CD14-positive monocyte (primary cell): Measurements from ENCODE around the gene ROCK1. TPM values are rescaled to one million over a fixed set of nuclear protein-coding genes. Genes with fewer than 3 reads are reported as not detected.
A peak's percentile ranks its signal among the peaks of the same experiment; 100 is the strongest.

Experiments
- DNase-seq, 3 donors: peaks; one replicate each; pipeline ENCODE4 v3.0.0-alpha.2; 2011 to 2022
- H2AFZ ChIP-seq: 2 replicates; pipeline ENCODE4 v1.6.0; 2012; ENCODE audit warnings: mild to moderate bottlenecking, low read depth, low read length, inconsistent platforms; ENCODE audit not compliant: insufficient read depth, poor library complexity, severe bottlenecking
- H3K27ac ChIP-seq, 2 donors: 1 replicate in 1 of 2; 2 replicates in 1 of 2; pipeline ENCODE4 v1.5.1; 2012 to 2013; ENCODE audit warnings: low read length in 2 of 2, control low read depth in 1 of 2, inconsistent platforms in 1 of 2, low read depth in 1 of 2, mild to moderate bottlenecking in 1 of 2
- H3K27me3 ChIP-seq, 2 donors: one replicate each; pipeline versions ENCODE4 v1.6.0 to v1.6.1; 2011 to 2013; ENCODE audit warnings: low read length in 2 of 2; ENCODE audit not compliant: control insufficient read depth in 2 of 2, insufficient read depth in 2 of 2
- H3K36me3 ChIP-seq, 2 donors: replicated peaks in 1 of 2; 1 replicate in 1 of 2; 2 replicates in 1 of 2; pipeline versions ENCODE4 v1.5.1 to v1.6.1; 2012 to 2013; ENCODE audit warnings: low read length in 2 of 2, control low read depth in 1 of 2, inconsistent platforms in 1 of 2, mild to moderate bottlenecking in 1 of 2; ENCODE audit not compliant: insufficient read depth in 2 of 2, control insufficient read depth in 1 of 2
- H3K4me1 ChIP-seq, 2 donors: 1 replicate in 1 of 2; 2 replicates in 1 of 2; pipeline versions ENCODE4 v1.5.1 to v1.6.1; 2012 to 2013; ENCODE audit warnings: low read length in 2 of 2, control low read depth in 1 of 2, inconsistent platforms in 1 of 2, mild to moderate bottlenecking in 1 of 2, moderate library complexity in 1 of 2; ENCODE audit not compliant: insufficient read depth in 2 of 2, control insufficient read depth in 1 of 2
- H3K4me2 ChIP-seq: replicated peaks from 2 replicates; pipeline ENCODE3; 2012; ENCODE audit warnings: low read length, moderate library complexity, mild to moderate bottlenecking; ENCODE audit not compliant: poor library complexity, severe bottlenecking; ENCODE audit errors: extremely low read depth
- H3K4me3 ChIP-seq, 3 experiments: fragments of 200-600 bp in 1 of 3; sonication (generic) in 1 of 3; replicated peaks in 1 of 3; 1 replicate in 2 of 3; 2 replicates in 1 of 3; pipeline ENCODE4 v1.5.1; 2011 to 2013; ENCODE audit warnings: low read length in 3 of 3, mild to moderate bottlenecking in 3 of 3, control low read depth in 2 of 3, low read depth in 2 of 3, inconsistent platforms in 1 of 3, moderate library complexity in 1 of 3
- H3K79me2 ChIP-seq: 2 replicates; pipeline ENCODE4 v1.6.0; 2012; ENCODE audit warnings: mild to moderate bottlenecking, control low read depth, inconsistent platforms, low read length, moderate library complexity; ENCODE audit not compliant: insufficient read depth
- H3K9ac ChIP-seq: 2 replicates; pipeline ENCODE4 v1.6.0; 2017; ENCODE audit warnings: low read length, mild to moderate bottlenecking; ENCODE audit not compliant: insufficient read depth, poor library complexity, severe bottlenecking
- H3K9me3 ChIP-seq, 2 donors: replicated peaks in 1 of 2; 1 replicate in 1 of 2; 2 replicates in 1 of 2; pipeline versions ENCODE4 v1.5.1 to v1.6.1; 2012 to 2013; ENCODE audit warnings: low read length in 2 of 2, control low read depth in 1 of 2; ENCODE audit not compliant: control insufficient read depth in 1 of 2, insufficient read depth in 1 of 2
- H4K20me1 ChIP-seq: 2 replicates; pipeline ENCODE4 v1.6.0; 2012; ENCODE audit warnings: mild to moderate bottlenecking, low read length, control low read depth, moderate library complexity; ENCODE audit not compliant: insufficient read depth
- H3K27ac Mint-ChIP-seq, 7 donors: one replicate each; pipeline ENCODE4 v1.8.0; 2020; ENCODE audit warnings: mild to moderate bottlenecking in 7 of 7, mixed read lengths in 7 of 7, moderate library complexity in 6 of 7, inconsistent platforms in 2 of 7
- H3K27me3 Mint-ChIP-seq, 3 donors: one replicate each; pipeline ENCODE4 v1.8.0; 2021 to 2022; ENCODE audit warnings: low read depth in 3 of 3, mild to moderate bottlenecking in 3 of 3, mixed read lengths in 3 of 3, moderate library complexity in 3 of 3, inconsistent platforms in 1 of 3
- H3K36me3 Mint-ChIP-seq, 2 donors: one replicate each; pipeline ENCODE4 v1.8.0; 2020; ENCODE audit warnings: mixed read lengths in 2 of 2, inconsistent platforms in 1 of 2, mild to moderate bottlenecking in 1 of 2
- H3K4me1 Mint-ChIP-seq: one replicate; pipeline ENCODE4 v1.8.0; 2020; ENCODE audit warnings: mild to moderate bottlenecking, mixed read lengths
- H3K4me3 Mint-ChIP-seq, 2 donors: one replicate each; pipeline ENCODE4 v1.8.0; 2020; ENCODE audit warnings: mild to moderate bottlenecking in 2 of 2, mixed read lengths in 2 of 2, moderate library complexity in 1 of 2
- H3K9me3 Mint-ChIP-seq, 7 donors: one replicate each; pipeline ENCODE4 v1.8.0; 2020 to 2022; ENCODE audit warnings: mixed read lengths in 7 of 7, mild to moderate bottlenecking in 6 of 7, moderate library complexity in 6 of 7, inconsistent platforms in 2 of 7
- CTCF ChIP-seq: fragments of 200-600 bp; IDR thresholded peaks from one replicate; pipeline ENCODE4 v1.8.0; 2022; ENCODE audit warnings: antibody characterized with exemption, mild to moderate bottlenecking
- intact Hi-C, 2 donors: fragments of 100-400 bp; cut with micrococcal nuclease; formaldehyde crosslinking; loops; one replicate each; pipeline versions ENCODE4 v1.15.0 to v1.15.1; 2023
- polyA plus RNA-seq, 3 donors: library from polyadenylated mRNA; depleted of rRNA in 1 of 3; unstranded in 2 of 3; stranded (reverse) in 1 of 3; fragments of 300-500 nt in 2 of 3; fragments of >200 nt in 1 of 3; fragmentation: Illumina TruSeq in 2 of 3; gene quantifications; 1 replicate in 2 of 3; 2 replicates in 1 of 3; pipeline ENCODE4 v1.2.3, GENCODE V29; 2012 to 2021

ROCK1 gene
- polyA plus RNA-seq, 3 donors = 10.2 to 35.3 (median 20.3) TPM

- Mint-ChIP-seq H3K4me1 (no peaks in the 10 kb centered on the region), H3K9me3 (peaks cover 0 to 19% (median 7%) of the 10 kb centered on the region in 7 donors), H3K4me3 (no peak overlapping the region), H3K36me3 (peaks cover 77 to 90% of the 10 kb centered on the region in 2 donors), H3K27me3 (no peaks in the 10 kb centered on the region), H3K27ac (peak overlapping the region in 2 of 7 donors; percentile 13 to 33)
- Histone ChIP-seq H3K27me3 (no peaks in the 10 kb centered on the region), H3K4me1 (no peaks in the 10 kb centered on the region), H2AFZ (no peak overlapping the region), H3K4me3 (no peak overlapping the region), H3K36me3 (peaks cover 87 to 100% of the 10 kb centered on the region in 2 donors), H4K20me1 (peaks cover 12% of the 10 kb centered on the region), H3K9me3 (peaks cover 6 to 9% of the 10 kb centered on the region in 2 donors), H3K27ac (no peak overlapping the region), H3K9ac (no peak overlapping the region), H3K4me2 (no peak overlapping the region), H3K79me2 (no peaks in the 10 kb centered on the region)
- DNase-seq = no peak
- TF ChIP-seq CTCF = no peak
- intact Hi-C loops = no loop called here
Measured at GRCh38 chr18:21012308-21012707, 99.3 kb downstream of the ROCK1 start.

GRCh38 chr18:21004726-21005125 is 106.9 kb downstream of the ROCK1 start:
- H3K4me3 ChIP-seq = no peak overlapping the region
- peaks cover 63 to 78% of the 10 kb centered on the region in 2 donors for H3K36me3 Mint-ChIP-seq
- peak; percentile 2 to 19 (median 7) for DNase-seq
- H3K27me3 Mint-ChIP-seq = no peaks in the 10 kb centered on the region
- H3K9ac ChIP-seq = no peak overlapping the region
- intact Hi-C loops = no loop called here
- H3K9me3 Mint-ChIP-seq = no peaks in the 10 kb centered on the region
- peaks cover 29% of the 10 kb centered on the region for H3K79me2 ChIP-seq
- H3K27ac ChIP-seq = peak overlapping the region in 1 of 2 donors; percentile 55
- H3K36me3 ChIP-seq = peaks cover 75 to 100% of the 10 kb centered on the region in 2 donors
- no peaks in the 10 kb centered on the region for H3K27me3 ChIP-seq
- H3K4me3 Mint-ChIP-seq = no peak overlapping the region
- H3K27ac Mint-ChIP-seq = peak overlapping the region in 6 of 7 donors; percentile 20 to 75 (median 44)
- peaks cover 10% of the 10 kb centered on the region for H3K4me1 Mint-ChIP-seq
- no peak overlapping the region for H3K4me2 ChIP-seq
- no peak for TF ChIP-seq CTCF
- peaks cover 64% of the 10 kb centered on the region for H4K20me1 ChIP-seq
- no peak overlapping the region for H2AFZ ChIP-seq
- H3K4me1 ChIP-seq = peaks cover 6 to 16% of the 10 kb centered on the region in 2 donors
- no peaks in the 10 kb centered on the region for H3K9me3 ChIP-seq
